GM19238 (cell line): ENCODE results near the gene MICOS13.
"Not testable (repeated sequence)": the region's sequence is repeated elsewhere in the genome, so short reads cannot be mapped to it uniquely, and the experiment has no call there.

Source experiments
- DNase-seq: peaks from one replicate; pipeline ENCODE4 v3.0.0; 2011; ENCODE audit warnings: low spot score; ENCODE audit not compliant: insufficient read length

The MICOS13 gene

GRCh38 chr19:5700455-5701092 lies 20.3 kb upstream of the MICOS13 start:
- no peak for DNase-seq

- no peak for DNase-seq
These were observed 18.5 kb upstream of the MICOS13 start for GRCh38 chr19:5698635-5699422.

- DNase-seq: no peak
These were observed 17.7 kb upstream of the MICOS13 start for GRCh38 chr19:5697890-5698634.

GRCh38 chr19:5697022-5697889 lies 16.9 kb upstream of the MICOS13 start:
- no peak for DNase-seq

GRCh38 chr19:5696196-5697021 lies 16.1 kb upstream of the MICOS13 start:
- no peak for DNase-seq

- no peak for DNase-seq
These were observed 15.4 kb upstream of the MICOS13 start for GRCh38 chr19:5695649-5696195.

- DNase-seq: no peak
These were observed 14.8 kb upstream of the MICOS13 start for GRCh38 chr19:5694956-5695648.

GRCh38 chr19:5694167-5694955 lies 14.0 kb upstream of the MICOS13 start:
- DNase-seq: no peak

- DNase-seq: no peak
These were observed 13.2 kb upstream of the MICOS13 start for GRCh38 chr19:5693195-5694166.

- no peak for DNase-seq
These were observed 12.4 kb upstream of the MICOS13 start for GRCh38 chr19:5692723-5693194.

GRCh38 chr19:5691822-5692722 lies 11.8 kb upstream of the MICOS13 start:
- no peak for DNase-seq

GRCh38 chr19:5690955-5691821 lies 10.9 kb upstream of the MICOS13 start:
- DNase-seq: no peak

GRCh38 chr19:5690125-5690954 lies 10.0 kb upstream of the MICOS13 start, which contains the start of gene RPL36:
TSS of gene RPL36 (plus strand) at chr19:5690295. CDS start at chr19:5690508, 213 bp downstream.
- DNase-seq: peak; percentile 98

- DNase-seq: not testable (repeated sequence)
These were observed 8.1 kb upstream of the MICOS13 start for GRCh38 chr19:5688262-5688881.
